ENCODE data around the gene ATP9B. TPM values are rescaled to one million over a fixed set of nuclear protein-coding genes. Genes with fewer than 3 reads are reported as not detected.
"Not testable (repeated sequence)": the region's sequence is repeated elsewhere in the genome, so short reads cannot be mapped to it uniquely, and the experiment has no call there.

The ATP9B gene
- total RNA-seq, 1 donor from 2014 or later, result 22.7 TPM

GRCh38 chr18:79151191-79151590 lies 82.0 kb downstream of the ATP9B start:
- no peak for TF ChIP-seq CTCF (conservative IDR thresholded peaks at IDR 0.05; ENCODE audit: low read depth, low read length)
- DNase-seq (ENCODE audit: low read depth), result no peak
- no peak overlapping the region for H3K4me3 ChIP-seq (ENCODE audit: low read depth, low read length)

- H3K4me3 ChIP-seq (ENCODE audit: low read depth, low read length), result no peak overlapping the region
- no peak for DNase-seq (ENCODE audit: low read depth)
- TF ChIP-seq CTCF (conservative IDR thresholded peaks at IDR 0.05; ENCODE audit: low read depth, low read length), result no peak
These were observed 87.1 kb downstream of the ATP9B start for GRCh38 chr18:79156327-79156726.

- TF ChIP-seq CTCF (conservative IDR thresholded peaks at IDR 0.05; ENCODE audit: low read depth, low read length), result no peak
- DNase-seq (ENCODE audit: low read depth), result no peak
- no peak overlapping the region for H3K4me3 ChIP-seq (ENCODE audit: low read depth, low read length)
These were observed 95.5 kb downstream of the ATP9B start for GRCh38 chr18:79164706-79165105.

GRCh38 chr18:79166702-79167101 lies 97.5 kb downstream of the ATP9B start:
- TF ChIP-seq CTCF (conservative IDR thresholded peaks at IDR 0.05; ENCODE audit: low read depth, low read length), result no peak
- no peak for DNase-seq (ENCODE audit: low read depth)
- H3K4me3 ChIP-seq (ENCODE audit: low read depth, low read length), result no peak overlapping the region

- DNase-seq (ENCODE audit: low read depth), result no peak
- no peak overlapping the region for H3K4me3 ChIP-seq (ENCODE audit: low read depth, low read length)
- no peak for TF ChIP-seq CTCF (conservative IDR thresholded peaks at IDR 0.05; ENCODE audit: low read depth, low read length)
These were observed 98.5 kb downstream of the ATP9B start for GRCh38 chr18:79167526-79168190.

- DNase-seq (ENCODE audit: low read depth), result peak; percentile 6
These were observed 100.9 kb downstream of the ATP9B start for GRCh38 chr18:79169958-79170555.

GRCh38 chr18:79172331-79172730 lies 103.1 kb downstream of the ATP9B start:
- DNase-seq (ENCODE audit: low read depth); H3K4me3 ChIP-seq (ENCODE audit: low read depth, low read length): not testable (repeated sequence)

More at GRCh38 chr18:79169958-79170555, 100.9 kb downstream of the ATP9B start:
- no peak for TF ChIP-seq CTCF (conservative IDR thresholded peaks at IDR 0.05; ENCODE audit: low read depth, low read length)
- no peak overlapping the region for H3K4me3 ChIP-seq (ENCODE audit: low read depth, low read length)
